WTC11 (cell line): ENCODE data around the gene NUDT11. TPM values are rescaled to one million over a fixed set of nuclear protein-coding genes. Genes with fewer than 3 reads are reported as not detected.

Source experiments
- ATAC-seq: fragments of 200-7000 bp; cut with Tn5 transposase; 2 replicates; pipeline ENCODE4 v1.10.0; 2021; ENCODE audit warnings: mild to moderate bottlenecking, moderate library complexity
- Bru-seq: library from RNA; stranded (reverse); fragments of 400-500 nt; gene quantifications from one replicate; lab custom pipeline; 2021; lab: Mats Ljungman, UMichigan
- CTCF ChIA-PET: fragments of 300-600 bp; sonication (Branson Sonifier 250); formaldehyde crosslinking; loops from one replicate; lab custom pipeline; 2021; ENCODE audit warnings: antibody characterized with exemption; lab: Charles Lee
- POLR2A ChIA-PET: fragments of 350-600 bp; sonication (Branson Sonifier 250); formaldehyde crosslinking; loops from one replicate; lab custom pipeline; 2021; ENCODE audit warnings: antibody characterized with exemption; lab: Charles Lee
- DNase-seq: peaks from one replicate; pipeline ENCODE4 v3.0.0; 2021; ENCODE audit warnings: low spot score
- H3K27ac Mint-ChIP-seq: 2 replicates; pipeline ENCODE4 v1.8.0; 2021; ENCODE audit warnings: mixed read lengths
- H3K27me3 Mint-ChIP-seq: 2 replicates; pipeline ENCODE4 v1.8.0; 2021; ENCODE audit warnings: low read depth, mild to moderate bottlenecking, moderate library complexity, mixed read lengths
- H3K36me3 Mint-ChIP-seq: 2 replicates; pipeline ENCODE4 v1.8.0; 2021; ENCODE audit warnings: mixed read lengths
- H3K4me1 Mint-ChIP-seq: 2 replicates; pipeline ENCODE4 v1.8.0; 2022; ENCODE audit warnings: mixed read lengths
- H3K4me3 Mint-ChIP-seq: 2 replicates; pipeline ENCODE4 v1.8.0; 2021; ENCODE audit warnings: mild to moderate bottlenecking, moderate library complexity, mixed read lengths
- H3K9me3 Mint-ChIP-seq: 2 replicates; pipeline ENCODE4 v1.8.0; 2021; ENCODE audit warnings: mixed read lengths
- ATF1 ChIP-seq: sonication (generic); formaldehyde crosslinking; IDR thresholded peaks from 2 replicates; pipeline ENCODE4 v1.8.1; 2023; ENCODE audit warnings: mild to moderate bottlenecking, moderate library complexity, missing genetic modification reagents
- ATF2 ChIP-seq: sonication (generic); formaldehyde crosslinking; IDR thresholded peaks from 2 replicates; pipeline ENCODE4 v1.8.1; 2022; ENCODE audit warnings: low read depth, missing genetic modification reagents, borderline replicate concordance
- CBFB ChIP-seq: sonication (generic); formaldehyde crosslinking; IDR thresholded peaks from 2 replicates; pipeline ENCODE4 v1.8.1; 2022; ENCODE audit warnings: mild to moderate bottlenecking, low read depth, missing genetic modification reagents
- CREB1 ChIP-seq: sonication (generic); formaldehyde crosslinking; IDR thresholded peaks from 2 replicates; pipeline ENCODE4 v1.8.0; 2023; ENCODE audit warnings: mild to moderate bottlenecking, missing genetic modification reagents
- CREM ChIP-seq: sonication (generic); formaldehyde crosslinking; IDR thresholded peaks from 2 replicates; pipeline ENCODE4 v1.8.1; 2022; ENCODE audit warnings: mild to moderate bottlenecking, missing genetic modification reagents, moderate library complexity
- E2F4 ChIP-seq: sonication (generic); formaldehyde crosslinking; IDR thresholded peaks from 2 replicates; pipeline ENCODE4 v1.8.1; 2022; ENCODE audit warnings: low read depth, mild to moderate bottlenecking, moderate library complexity, missing genetic modification reagents, borderline replicate concordance
- EMX1 ChIP-seq: fragments of 250-450 bp; sonication (Bioruptor Pico); IDR thresholded peaks from 2 replicates; pipeline ENCODE4 v1.8.0; 2021; ENCODE audit warnings: mild to moderate bottlenecking
- ERG ChIP-seq: fragments of 250-450 bp; sonication (Bioruptor Pico); IDR thresholded peaks from 2 replicates; pipeline ENCODE4 v1.8.0; 2021; ENCODE audit warnings: mild to moderate bottlenecking
- GRHL2 ChIP-seq: fragments of 250-450 bp; sonication (Bioruptor Pico); IDR thresholded peaks from 2 replicates; pipeline ENCODE4 v1.8.0; 2022; ENCODE audit warnings: mild to moderate bottlenecking, moderate library complexity; ENCODE audit not compliant: insufficient replicate concordance, severe bottlenecking
- IRF1 ChIP-seq: sonication (generic); formaldehyde crosslinking; IDR thresholded peaks from 2 replicates; pipeline ENCODE4 v1.8.0; 2023; ENCODE audit warnings: missing genetic modification reagents
- OVOL2 ChIP-seq: fragments of 250-450 bp; sonication (Bioruptor Pico); IDR thresholded peaks from 2 replicates; pipeline ENCODE4 v1.9.0; 2021; ENCODE audit warnings: mild to moderate bottlenecking, borderline replicate concordance
- PREB ChIP-seq: sonication (generic); formaldehyde crosslinking; IDR thresholded peaks from 2 replicates; pipeline ENCODE4 v1.8.1; 2022; ENCODE audit warnings: mild to moderate bottlenecking, missing genetic modification reagents, moderate library complexity, borderline replicate concordance
- SMAD4 ChIP-seq: sonication (generic); formaldehyde crosslinking; IDR thresholded peaks from 2 replicates; pipeline ENCODE4 v1.8.0; 2022; ENCODE audit warnings: mild to moderate bottlenecking, missing genetic modification reagents
- SOX15 ChIP-seq: fragments of 250-450 bp; sonication (Bioruptor Pico); IDR thresholded peaks from 2 replicates; pipeline ENCODE4 v1.9.0; 2021; ENCODE audit warnings: mild to moderate bottlenecking
- USF1 ChIP-seq: sonication (generic); formaldehyde crosslinking; IDR thresholded peaks from 2 replicates; pipeline ENCODE4 v1.8.0; 2022; ENCODE audit warnings: mild to moderate bottlenecking, missing genetic modification reagents
- ZBTB43 ChIP-seq: sonication (generic); formaldehyde crosslinking; IDR thresholded peaks from 2 replicates; pipeline ENCODE4 v1.8.1; 2023; ENCODE audit warnings: mild to moderate bottlenecking, missing genetic modification reagents
- ZNF281 ChIP-seq: sonication (generic); formaldehyde crosslinking; IDR thresholded peaks from 2 replicates; pipeline ENCODE4 v1.8.0; 2023; ENCODE audit warnings: mild to moderate bottlenecking, missing genetic modification reagents
- ZNF317 ChIP-seq: sonication (generic); formaldehyde crosslinking; IDR thresholded peaks from 2 replicates; pipeline ENCODE4 v1.8.1; 2023; ENCODE audit warnings: low read depth, mild to moderate bottlenecking, moderate library complexity, missing genetic modification reagents, borderline replicate concordance
- ZNF423 ChIP-seq: fragments of 250-450 bp; sonication (Bioruptor Pico); IDR thresholded peaks from 2 replicates; pipeline ENCODE4 v2.1.2; 2022; ENCODE audit warnings: mild to moderate bottlenecking, moderate library complexity
- ZNF425 ChIP-seq: fragments of 250-450 bp; sonication (Bioruptor Pico); conservative IDR thresholded peaks from 2 replicates; pipeline ENCODE4 v1.9.0; 2021; ENCODE audit warnings: mild to moderate bottlenecking
- long read RNA-seq, 3 experiments: library from RNA in 1 of 3; library from capped mRNA in 1 of 3; library from polyadenylated mRNA in 1 of 3; unstranded in 2 of 3; stranded (forward) in 1 of 3; transcript quantifications; one replicate each; pipeline ENCODE4 v2.0.0, GENCODE V29; 2021
- total RNA-seq: library from RNA; stranded (reverse); gene quantifications from 3 replicates; pipeline ENCODE4 v1.2.3, GENCODE V29; 2021

The NUDT11 gene
- total RNA-seq (24.3 to 27.8 TPM (median 25.1 TPM) in 3 replicates), Bru-seq, nascent RNA (percentile 82 among the genes with signal in this experiment)
- long read RNA-seq, experiment 1, transcript NUDT11-201 (2 exons, 2,385 nt): major isoform, 143 of 145 reads
- long read RNA-seq, experiment 1, partial matches to known transcripts: 0 of 145 reads
- long read RNA-seq, experiment 1, other reads (novel, unspliced or antisense): 2 of 145 reads
- long read RNA-seq, experiment 2, transcript NUDT11-201 (2 exons, 2,385 nt): major isoform, 31 of 46 reads
- long read RNA-seq, experiment 2, partial matches to known transcripts: 0 of 46 reads
- long read RNA-seq, experiment 2, other reads (novel, unspliced or antisense): 15 of 46 reads
- long read RNA-seq, experiment 3, transcript NUDT11-201 (2 exons, 2,385 nt): major isoform, 172 of 176 reads
- long read RNA-seq, experiment 3, partial matches to known transcripts: 0 of 176 reads
- long read RNA-seq, experiment 3, other reads (novel, unspliced or antisense): 4 of 176 reads

GRCh38 chrX:51496501-51497291 is at the start of gene NUDT11:
TSS of gene NUDT11 (minus strand) at chrX:51496592. CDS start at chrX:51496444, 148 bp downstream.
- Mint-ChIP-seq H3K4me3 (peak within 1 kb of the TSS; percentile 90), H3K27me3 (peaks cover 3% of the 10 kb centered on the region; the same call in 1 of the 2 replicates), H3K27ac (peak within 1 kb of the TSS; percentile 68), H3K36me3 (no peaks in the 10 kb centered on the region), H3K9me3 (peaks cover 5% of the 10 kb centered on the region; the same call in 1 of the 2 replicates), H3K4me1 (peaks cover 17% of the 10 kb centered on the region)
- ChIA-PET POLR2A (interaction anchor here (0.6 kb wide), 1 partner anchor 15 kb away, joined by 4 read pairs; no protein-coding TSS in a partner anchor), CTCF (interaction anchor here (1.0 kb wide), 1 partner anchor 76 kb away, joined by 3 read pairs; no protein-coding TSS in a partner anchor)
- peak; percentile 74 for DNase-seq
- ATAC-seq: peak; percentile 86
- TF ChIP-seq EMX1 (CRISPR knock-in tag) (no peak), ERG (no peak), IRF1 (no peak), SMAD4 (CRISPR knock-in tag) (no peak), ZBTB43 (CRISPR knock-in tag) (no peak), ZNF281 (CRISPR knock-in tag) (no peak), CREM (CRISPR knock-in tag) (no peak), E2F4 (CRISPR knock-in tag) (no peak), CREB1 (CRISPR knock-in tag) (no peak), OVOL2 (no peak), USF1 (CRISPR knock-in tag) (peak; percentile 53; the same call in 1 of the 2 replicates), PREB (CRISPR knock-in tag) (no peak), ZNF317 (no peak), ZNF425 (CRISPR knock-in tag) (no peak), ZNF423 (CRISPR knock-in tag) (peak; percentile 16; the same call in 1 of the 2 replicates), SOX15 (no peak), CBFB (CRISPR knock-in tag) (no peak), GRHL2 (CRISPR knock-in tag) (no peak), ATF1 (CRISPR knock-in tag) (no peak), ATF2 (no peak)
